Limb (tissue), 2 donors: Measurements from ENCODE around the gene IGF2R.
"Not testable (repeated sequence)": the region's sequence is repeated elsewhere in the genome, so short reads cannot be mapped to it uniquely, and the experiment has no call there.

Experiments
- DNase-seq, 2 donors: peaks; one replicate each; pipeline ENCODE4 v3.0.0-alpha.2; 2016; ENCODE audit errors: extremely low spot score in 2 of 2

The IGF2R gene

DNA sequence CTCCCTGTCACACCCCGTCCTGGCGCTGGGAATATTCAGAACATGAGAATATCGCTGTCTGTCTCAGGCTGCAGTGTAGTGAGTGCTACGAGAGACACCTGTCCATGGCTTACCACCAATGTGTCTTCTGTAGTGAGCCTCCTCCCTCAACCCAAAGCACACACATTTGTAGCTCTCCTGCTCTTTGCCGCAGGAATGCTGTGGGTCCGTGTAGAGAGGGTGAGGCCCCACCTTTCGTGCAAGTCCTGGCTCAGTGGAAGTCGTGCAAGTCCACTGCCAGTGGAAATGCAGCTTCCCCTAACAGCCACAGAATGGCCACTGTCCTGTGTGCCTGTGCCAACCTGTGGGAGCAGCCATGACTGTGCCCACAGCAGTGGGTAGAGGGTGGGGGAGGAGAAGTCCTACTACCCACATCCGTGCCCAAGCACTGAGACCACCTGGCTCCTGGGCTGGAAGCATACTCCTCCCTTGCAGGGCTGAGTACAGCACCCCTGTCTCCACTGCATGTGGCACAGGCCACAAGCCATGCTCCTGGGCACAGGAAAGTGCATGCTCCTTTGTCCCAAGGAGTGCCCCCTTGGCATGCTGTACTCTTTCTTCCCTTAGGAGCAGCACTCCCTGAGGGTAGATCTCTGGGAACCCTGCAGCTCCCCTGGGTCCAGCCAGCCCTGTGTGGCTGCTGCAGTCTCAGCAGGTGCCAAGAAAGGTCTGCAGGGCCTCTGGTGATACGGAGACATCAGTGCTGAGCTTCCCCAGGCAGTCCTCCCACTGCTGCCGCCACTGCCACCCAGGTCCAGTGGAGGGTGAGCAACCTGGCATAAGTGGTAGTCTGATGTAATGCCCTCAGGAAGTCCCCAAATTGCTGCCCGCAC, 28.0 kb downstream of the IGF2R start:
- DNase-seq, result no peak

DNA sequence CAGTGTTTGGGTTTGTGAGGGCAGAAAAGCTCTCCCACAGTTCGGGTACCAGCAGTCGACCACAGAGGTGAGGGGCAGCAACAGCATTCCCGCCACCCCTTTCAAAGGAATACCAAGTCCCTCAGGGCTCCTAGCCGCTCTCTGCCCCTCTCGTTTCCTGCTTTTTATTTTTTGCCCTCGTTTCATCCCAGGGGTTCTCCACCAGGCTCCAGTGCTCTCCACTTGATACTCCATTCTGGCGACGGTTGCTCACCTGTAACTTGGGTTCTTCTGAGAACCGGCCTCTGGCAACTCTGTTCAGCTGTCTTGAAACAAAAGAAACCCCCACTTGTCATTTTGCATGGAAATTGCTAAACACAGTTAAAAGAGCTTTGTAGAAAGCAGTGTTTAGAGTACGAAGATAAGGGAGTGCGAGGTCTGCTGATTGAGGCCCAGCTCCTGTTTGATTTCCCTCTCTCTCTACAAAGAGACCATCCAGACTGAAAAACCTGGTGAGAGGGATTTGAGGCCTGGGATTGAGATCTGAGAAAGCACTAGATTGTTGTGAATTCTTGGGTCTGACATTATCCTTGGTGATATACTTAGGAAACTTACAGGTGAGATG, 28.7 kb downstream of the IGF2R start:
- DNase-seq, result no peak

DNA sequence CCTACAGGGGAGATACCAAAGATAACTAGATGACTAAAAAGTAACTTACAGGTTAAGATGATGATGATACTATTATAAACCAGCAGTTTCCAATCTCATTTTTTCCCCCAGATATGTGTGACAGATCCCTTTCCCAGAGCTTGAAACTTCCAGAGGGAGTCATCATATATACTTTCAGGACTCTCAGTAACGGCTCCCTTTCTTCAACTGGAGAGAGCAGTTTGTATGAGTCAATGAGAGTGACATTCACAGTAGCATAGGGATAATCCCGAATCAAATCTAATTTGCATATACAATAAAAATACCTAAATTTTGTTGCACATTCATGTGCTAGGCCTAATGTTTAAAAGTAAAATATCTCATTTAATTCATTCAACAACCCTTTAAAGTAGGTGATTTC, 29.7 kb downstream of the IGF2R start:
- no peak for DNase-seq

GRCh38 chr6:159999240-159999671, 30.4 kb downstream of the IGF2R start:
- no peak for DNase-seq

- DNase-seq, result no peak
Observed at GRCh38 chr6:160000280-160000704, 31.4 kb downstream of the IGF2R start.

DNA sequence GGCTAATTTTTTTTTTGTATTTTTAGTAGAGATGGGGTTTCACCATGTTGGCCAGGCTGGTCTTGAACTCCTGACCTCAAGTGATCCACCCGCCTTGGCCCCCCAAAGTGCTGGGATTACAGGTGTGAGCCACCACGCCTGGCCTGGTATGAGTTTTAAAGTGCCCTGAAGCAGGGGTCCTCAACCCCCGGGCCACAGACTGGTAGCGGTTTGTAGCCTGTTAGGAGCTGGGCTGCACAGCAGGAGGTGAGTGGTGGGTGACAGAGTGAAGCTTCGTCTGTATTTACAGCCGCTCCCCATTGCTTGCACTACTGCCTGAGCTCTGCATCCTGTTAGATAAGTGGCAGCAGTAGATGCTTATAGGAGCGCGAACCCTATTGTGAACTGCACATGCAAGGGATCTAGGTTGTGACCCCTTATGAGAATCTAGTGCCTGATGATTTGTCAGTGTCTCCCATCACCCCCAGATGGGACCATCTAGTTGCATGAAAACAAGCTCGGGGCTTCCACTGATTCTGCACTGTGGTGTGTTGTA, 32.1 kb downstream of the IGF2R start:
- DNase-seq, result not testable (repeated sequence)

DNA sequence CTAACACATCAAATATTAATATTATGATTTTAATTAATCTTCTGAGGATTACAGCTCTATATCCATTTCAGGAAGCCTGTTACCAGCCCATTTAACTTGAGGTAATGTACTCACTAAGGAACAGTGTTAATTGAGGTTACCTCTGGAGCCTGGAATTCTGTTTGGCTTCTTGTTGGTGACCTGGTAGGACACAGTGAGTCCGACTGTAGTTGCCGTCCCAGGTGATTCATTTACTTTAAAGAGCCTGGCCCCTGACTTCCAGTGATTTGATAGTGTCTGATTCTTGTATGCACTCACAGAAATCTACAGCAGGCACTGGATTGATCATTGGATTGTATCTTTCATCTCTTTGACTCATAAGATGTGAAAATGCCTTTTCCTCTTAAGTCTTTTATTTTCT, 34.0 kb downstream of the IGF2R start:
- DNase-seq, result no peak

DNA sequence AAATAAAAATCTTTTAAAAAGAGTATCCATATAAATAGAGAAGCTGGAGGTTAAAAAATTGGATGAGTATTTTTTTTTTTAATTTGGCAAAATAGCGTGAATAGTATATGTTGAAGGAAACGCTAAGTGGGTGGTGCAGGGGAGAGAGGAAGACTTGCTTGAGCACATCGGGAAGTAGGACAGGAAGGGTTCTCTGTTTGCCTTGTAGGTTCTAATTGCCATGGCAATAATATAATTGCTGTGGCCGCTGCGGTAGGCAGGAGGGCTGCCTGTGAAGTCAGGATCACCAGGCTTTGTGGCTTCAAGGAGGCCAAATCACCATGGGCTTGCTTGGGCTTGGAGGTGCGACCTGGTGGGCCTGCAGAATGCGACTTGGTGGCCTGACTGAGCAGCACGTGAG, 35.1 kb downstream of the IGF2R start:
- no peak for DNase-seq

- no peak for DNase-seq
Observed at GRCh38 chr6:160004419-160005175, 35.7 kb downstream of the IGF2R start.

DNA sequence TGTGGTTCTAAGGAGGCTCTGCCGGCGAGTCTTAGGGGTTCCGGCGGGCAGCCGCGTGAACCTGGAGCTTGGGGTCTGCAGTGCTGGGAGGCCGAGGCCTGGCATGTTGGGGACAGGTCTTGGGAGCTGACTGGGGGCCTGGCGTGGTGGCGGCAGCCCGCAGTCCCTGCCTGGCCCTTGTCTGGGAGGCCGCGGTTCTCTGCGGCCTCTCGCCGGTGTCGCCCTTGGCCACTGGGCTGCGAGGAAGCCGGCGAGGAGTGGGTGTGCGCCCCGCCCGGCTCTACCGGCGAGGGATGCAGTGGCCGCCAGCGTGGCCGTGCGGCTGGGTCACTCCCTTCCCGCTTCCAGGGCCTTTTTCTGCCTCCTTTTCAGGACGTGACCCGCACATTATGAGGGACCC, 36.3 kb downstream of the IGF2R start:
- no peak for DNase-seq

DNA sequence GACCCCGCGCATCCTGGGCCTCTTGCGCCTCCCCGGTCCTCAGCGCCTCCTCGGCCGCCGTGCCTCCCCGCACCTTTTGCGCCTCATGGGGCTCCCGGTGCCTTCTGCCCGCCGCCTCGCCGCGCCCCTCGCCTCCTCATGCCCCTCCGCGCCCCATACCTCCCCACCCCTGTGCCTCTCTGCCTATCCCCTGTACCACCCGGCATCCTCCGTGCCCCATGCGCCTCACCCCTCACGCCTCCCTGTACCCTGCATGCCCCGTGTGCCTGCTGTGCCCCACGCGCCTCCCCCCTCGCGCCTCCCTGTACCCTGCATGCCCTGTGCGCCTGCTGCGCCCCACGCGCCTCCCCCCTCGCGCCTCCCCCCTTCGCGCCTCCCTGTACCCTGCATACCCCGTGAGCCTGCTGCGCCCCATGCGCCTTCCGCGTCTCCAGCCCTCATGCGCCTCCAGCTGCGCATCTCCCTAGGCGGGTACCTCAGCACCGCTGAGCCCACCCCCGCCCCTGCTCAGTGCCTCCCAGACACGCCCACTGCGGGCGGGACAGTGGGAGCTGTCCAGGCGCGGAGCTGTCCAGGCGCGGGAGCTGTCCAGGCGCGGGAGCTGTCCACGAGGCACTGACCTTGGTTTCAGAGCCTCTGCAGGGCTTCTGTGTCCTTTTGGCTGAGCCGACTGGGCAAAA, 37.1 kb downstream of the IGF2R start:
- DNase-seq, result peak in 1 of 2 donors; percentile 74

- no peak for DNase-seq
Observed at GRCh38 chr6:160007145-160007544, 38.3 kb downstream of the IGF2R start.

DNA sequence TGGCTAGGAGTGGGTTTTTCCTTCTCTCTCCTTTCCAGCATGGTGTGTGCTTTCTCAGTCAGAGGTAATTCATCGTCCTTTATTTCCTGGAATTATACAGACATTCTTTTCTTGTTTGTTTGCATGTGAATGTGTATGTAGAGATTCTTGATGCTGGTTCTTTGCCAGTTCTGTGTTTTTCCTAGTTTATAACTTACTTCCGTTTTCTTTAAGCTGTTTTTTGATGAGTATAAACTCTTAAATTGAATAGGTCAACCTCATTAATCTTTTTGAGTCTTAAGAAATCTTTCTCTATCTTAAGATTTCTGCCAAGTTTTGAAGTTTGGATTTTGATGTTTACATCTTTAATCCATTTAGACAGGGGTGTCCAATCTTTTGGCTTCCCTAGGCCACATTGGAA, 38.7 kb downstream of the IGF2R start:
- no peak for DNase-seq

- DNase-seq, result peak; percentile 62 to 81
Observed at GRCh38 chr6:160010067-160010466, 41.2 kb downstream of the IGF2R start.

DNA sequence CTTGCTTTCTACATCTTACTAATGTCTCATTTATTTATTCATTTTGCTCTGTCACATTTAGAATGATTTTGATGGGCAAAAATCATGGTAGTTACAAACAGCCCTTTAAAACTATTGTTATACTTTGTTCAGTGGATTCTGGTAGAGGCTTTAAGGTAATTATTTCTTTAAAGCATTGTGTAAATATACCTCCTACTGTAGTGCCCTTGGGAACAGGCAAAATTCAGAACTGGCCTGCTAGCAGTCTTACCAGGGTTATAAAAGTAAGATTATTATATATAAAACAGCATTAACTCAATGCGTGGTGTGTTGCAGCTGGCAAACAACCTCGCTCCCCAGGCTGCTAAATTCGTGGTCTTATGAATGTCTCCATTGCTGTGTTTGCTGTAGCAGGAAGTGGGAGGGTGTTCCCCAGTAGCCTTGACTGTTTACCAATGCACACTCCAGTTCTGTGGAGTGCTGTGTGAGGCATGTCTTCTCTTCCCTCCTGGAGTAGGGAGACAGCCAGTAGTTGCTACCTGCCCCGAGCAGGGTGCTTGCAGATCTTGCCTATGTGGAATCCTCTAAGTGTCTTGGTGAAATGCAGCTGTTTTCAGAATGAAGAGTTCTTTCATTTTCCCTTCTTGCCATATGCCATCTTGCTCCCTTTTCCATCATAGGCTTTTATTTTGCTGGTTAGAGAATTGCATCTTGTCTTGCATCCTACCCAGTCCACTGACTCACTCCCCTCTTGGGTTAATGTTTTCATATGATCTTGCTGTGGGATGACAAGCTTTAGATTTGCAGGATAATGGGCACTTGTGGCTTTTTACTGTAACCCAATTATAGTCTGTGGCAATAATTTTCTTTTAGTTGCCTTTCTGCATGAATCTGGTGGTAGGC, 45.3 kb downstream of the IGF2R start:
- DNase-seq, result no peak

- no peak for DNase-seq
Observed at GRCh38 chr6:160014869-160015182, 45.9 kb downstream of the IGF2R start.

DNA sequence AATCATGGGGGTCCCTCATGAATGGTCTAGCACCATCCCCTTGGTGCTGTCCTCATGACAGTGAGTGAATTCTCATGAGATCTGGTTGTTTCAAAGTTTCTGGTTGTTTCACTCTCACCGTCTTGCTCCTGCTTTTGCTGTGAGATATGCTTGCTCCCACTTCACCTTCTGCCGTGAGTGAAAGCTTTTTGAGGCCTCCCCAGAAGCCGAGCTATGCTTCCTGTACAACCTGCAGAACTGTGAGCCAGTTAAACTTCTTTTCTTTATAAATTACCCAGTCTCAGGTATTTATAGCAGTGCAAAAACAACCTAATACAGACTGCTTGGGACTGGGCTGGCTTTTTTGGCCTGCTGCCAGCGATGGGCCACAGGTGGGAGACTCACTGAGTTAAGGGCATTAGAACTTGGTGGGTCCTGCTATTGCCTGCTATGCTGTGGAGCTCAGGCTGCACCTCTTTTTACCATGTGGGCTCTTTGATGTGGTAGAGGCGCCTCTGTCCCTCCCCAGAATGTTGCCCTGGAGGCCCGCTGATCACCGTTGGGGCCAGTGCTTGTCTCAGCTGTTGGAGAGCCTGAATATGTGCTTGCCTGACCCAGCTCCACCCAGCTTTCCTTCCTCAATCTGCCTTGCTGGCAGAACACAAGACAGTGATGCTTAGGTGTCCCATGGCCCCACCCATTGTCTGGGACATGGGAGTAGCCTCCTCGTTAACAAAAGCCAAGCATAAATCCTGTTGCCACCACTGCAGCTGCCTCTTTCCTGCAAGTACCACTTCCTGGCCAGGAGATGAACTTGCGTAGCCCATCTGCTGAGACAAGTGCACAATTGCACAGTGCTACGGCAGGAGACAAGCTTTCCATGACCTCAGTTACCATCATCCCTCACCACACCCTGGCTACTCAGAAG, 47.1 kb downstream of the IGF2R start:
- no peak for DNase-seq

GRCh38 chr6:160022101-160022500, 53.2 kb downstream of the IGF2R start:
- DNase-seq, result no peak

DNA sequence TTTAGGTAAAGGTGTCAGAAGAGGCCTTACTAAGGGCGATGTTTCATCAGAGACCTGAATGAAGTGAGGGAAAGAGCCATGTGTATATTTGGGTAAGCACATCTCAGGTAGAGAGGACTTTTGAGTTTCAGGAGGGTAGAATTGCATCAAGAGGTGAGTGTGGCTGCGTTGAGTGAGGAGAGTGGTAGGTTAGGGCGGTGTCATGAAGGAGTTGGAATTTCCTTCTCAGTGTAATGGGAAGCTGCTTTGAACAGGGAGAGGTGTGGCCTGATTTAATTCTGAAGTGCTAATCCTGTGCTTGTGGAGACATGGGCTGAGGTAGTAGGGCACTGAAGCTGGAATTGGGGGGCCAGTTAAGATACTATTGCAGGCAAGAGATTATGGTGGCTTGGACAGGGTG, 53.9 kb downstream of the IGF2R start:
- DNase-seq, result no peak

DNA sequence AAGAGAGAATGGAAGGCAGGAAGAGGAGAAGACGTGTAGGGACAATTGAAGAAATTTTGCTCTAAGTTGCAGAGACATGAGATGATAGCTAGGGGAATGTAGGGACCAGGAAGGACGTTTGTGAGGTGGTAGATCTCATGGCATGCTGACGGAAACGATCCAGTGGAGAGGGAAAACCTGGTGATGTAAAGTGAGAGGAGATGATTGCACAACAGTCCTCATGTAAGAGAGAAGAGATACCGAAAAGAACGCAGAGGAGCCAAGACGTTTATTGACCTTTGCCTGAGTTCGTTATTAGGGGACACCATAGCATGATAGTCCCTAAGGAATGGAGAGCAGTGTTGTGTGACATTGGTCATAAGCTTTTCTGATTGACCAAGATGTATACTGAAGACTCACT, 55.3 kb downstream of the IGF2R start:
- DNase-seq, result no peak
